Posterior vena cava (tissue), 2 donors: ENCODE results near the gene PLEKHM3. TPM values are rescaled to one million over a fixed set of nuclear protein-coding genes. Genes with fewer than 3 reads are reported as not detected.

Experiments
- DNase-seq: peaks from one replicate; pipeline ENCODE4 v3.0.0-alpha.2; 2020; ENCODE audit warnings: low spot score
- intact Hi-C, 2 donors: fragments of 100-400 bp; cut with DNase I; formaldehyde crosslinking; loops; one replicate each; pipeline versions ENCODE4 v1.14.1 to v1.14.2; 2022 to 2023
- total RNA-seq, 2 donors: library from RNA; stranded (reverse); fragmentation: NEBNext Ultra II Directional; extraction: Animal tissue kit (Norgen Biotek cat#: 25700); gene quantifications; one replicate each; pipeline ENCODE4 v1.2.1, GENCODE V29; 2021
- donor health status: DM: yes; HTN: yes; CAD: no.
- donor health status: DM: yes; HTN: yes; CAD: no.

Gene PLEKHM3
- total RNA-seq, 2 donors from 2014 or later, result 8.9 to 9.8 TPM

DNA sequence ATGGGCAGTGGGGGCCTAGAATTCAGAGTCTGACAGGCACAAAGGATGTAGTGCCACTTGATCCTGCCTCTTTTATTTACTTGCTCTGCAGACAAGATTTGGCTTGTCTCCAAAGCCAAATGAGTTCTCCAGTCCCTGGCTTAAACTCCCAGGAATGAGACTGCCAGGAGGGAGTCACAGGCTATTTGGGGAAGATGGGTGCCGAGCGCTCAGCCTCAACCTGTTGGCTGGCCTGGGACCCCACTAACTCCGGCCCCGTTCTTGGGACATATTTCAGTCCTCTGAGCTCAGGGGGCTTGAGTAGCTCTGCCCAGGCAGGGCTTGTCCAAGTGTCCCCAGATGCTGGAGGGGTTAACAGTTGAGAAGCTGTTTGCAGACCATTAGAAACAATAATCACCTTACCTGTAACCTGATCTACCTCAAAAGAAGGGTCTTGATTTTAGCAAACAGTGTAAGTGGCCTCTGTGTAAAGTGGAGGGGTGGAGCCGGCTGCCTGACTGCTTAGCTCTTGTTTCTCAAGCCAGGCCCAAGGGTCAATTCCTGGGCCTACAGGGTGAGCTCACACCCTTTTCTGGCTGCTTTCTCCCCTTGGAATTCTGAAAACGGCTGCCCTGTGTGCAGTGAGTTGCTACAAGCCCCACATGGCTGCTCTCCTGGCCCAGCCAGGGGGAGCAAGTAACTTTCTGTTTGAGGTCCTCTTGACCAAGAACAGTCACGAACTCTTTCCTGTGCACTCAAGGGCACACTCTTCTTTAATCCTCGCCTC is 228.6 kb downstream of the PLEKHM3 start:
- intact Hi-C loops, result no loop called here
- no peak for DNase-seq

DNA sequence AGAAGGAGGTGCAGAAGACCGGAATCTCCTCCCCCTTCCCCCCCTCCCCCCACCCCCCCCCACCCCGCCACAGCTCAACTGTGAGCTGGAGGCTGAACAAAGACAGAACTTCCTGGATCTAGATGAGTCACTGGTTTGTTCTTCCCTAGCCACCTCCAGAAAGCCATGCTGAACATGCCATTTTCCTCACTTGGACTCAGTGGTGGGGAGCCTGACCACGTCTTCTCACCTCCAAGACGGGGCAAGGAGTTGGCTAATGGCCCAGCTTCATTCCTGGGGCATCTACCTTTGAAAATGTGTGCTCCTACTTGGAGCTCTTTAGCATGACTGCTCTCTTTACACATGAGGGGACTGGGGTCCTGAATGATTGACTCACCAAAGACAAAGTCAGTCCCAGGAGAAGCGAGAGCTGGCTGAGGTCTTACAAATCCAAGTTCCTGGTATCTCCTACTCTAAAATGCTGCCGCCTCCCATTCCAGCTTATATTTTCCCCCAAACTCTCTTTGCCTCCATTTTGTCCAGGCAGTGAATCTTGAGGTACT is 233.0 kb downstream of the PLEKHM3 start:
- intact Hi-C loops, result no loop called here
- DNase-seq, result no peak

DNA sequence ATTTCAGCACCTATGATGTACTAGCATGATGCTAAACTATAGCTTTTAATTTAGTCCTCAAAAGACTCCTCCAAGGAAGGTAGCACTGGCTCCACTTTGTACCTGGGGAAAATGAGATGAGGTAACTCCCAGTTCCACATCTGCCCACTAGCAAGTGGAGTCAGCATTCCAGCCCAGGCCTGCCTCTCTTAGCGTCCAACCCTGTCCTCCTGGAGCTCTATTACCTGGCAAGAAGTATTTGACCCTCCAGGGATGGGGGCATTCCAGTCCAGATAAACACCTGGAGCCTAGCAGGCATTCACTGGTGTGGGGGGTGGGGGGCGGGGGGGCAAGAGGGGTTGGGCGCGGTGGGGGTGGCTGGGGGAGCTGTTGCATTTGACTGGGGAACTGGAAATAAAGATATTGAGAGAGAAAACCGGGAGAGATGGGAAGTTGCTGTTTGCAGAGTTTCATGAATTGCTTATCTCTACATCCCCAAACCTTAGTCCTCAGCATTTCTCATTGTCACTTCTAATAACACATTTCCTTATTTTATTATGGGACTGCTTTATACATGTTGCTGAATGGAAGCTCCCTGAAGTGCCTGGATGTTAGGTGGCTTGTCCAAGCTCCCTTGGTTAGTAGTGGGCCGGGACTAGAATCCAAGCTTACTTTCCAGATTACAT is 233.6 kb downstream of the PLEKHM3 start:
- intact Hi-C loops, result no loop called here
- DNase-seq, result no peak

DNA sequence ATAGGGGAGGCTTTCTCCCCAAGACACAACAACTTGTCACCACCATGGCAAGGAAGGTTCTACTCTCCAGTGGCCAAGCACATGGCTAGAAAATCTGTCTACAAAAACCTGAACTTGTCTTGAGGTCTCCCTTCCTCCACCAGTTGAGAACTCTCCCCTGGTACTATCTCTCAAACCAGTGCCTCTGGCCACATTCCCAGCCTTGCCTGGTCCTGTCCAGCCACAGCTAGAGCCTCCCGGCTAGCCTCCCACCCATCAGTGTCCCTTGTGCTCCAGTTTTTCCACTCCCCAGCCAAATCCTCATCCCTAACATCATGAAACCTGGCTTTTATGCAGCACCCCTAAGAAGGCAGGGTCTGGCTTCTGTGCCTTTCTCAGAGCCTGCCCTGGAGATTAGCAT is 234.4 kb downstream of the PLEKHM3 start:
- DNase-seq, result no peak
- intact Hi-C loops, result no loop called here

DNA sequence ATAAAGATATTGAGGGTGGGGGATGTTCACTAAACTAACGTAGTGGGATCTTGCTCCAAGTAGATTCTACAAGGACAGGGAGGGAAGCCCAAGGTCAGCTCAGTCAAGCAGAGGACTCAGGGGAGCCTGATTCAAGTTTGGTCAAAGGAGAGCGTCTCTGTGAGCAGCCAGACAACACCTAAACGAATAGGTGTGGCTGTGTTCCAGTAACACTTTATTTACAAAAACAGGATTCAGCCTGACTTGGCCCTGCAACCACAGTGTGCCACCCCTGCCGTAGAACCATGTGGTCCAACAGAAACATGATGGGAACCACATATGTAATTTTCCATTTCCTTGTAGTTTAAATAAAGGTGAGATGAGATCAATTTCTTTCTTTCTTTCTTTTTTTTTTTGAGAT is 237.5 kb downstream of the PLEKHM3 start:
- no peak for DNase-seq
- intact Hi-C loops, result no loop called here

DNA sequence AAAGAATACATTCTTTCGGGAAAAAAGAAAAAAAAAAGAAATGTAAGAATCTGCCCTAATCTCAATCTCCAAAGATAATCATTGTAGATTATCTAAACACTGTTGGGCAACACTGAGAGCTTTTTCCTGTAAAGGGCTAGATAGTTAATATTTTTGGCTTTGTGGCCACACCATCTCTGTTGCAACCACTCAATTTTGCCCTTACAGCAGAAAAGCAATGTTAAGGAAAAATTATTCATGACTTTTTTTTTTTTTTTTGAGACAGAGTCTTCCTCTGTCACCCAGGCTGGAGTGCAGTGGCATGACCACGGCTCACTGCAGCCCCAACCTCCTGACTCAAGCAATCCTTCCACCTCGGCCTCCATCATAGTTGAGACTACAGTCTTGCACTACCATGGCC is 238.3 kb downstream of the PLEKHM3 start:
- DNase-seq, result no peak
- intact Hi-C loops, result no loop called here

DNA sequence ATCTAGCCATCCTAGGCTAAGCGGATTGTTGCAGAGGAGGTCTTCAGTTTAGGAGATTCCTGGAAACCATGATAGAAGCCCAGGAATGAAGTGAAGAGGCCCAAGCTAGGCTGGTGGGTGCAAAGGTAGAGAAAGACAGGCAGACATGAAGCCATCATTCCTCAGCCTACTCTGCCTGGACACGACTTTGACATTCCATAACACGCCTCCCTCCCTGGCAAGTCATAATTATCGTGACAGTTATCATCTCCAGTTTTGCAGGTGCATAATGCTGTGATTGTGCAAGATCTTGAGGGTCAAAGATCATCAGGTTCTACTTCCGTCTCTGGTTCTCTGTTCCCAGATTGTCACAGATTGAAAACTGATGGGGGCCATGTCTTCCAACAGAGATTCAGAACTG is 240.4 kb downstream of the PLEKHM3 start:
- DNase-seq, result no peak
- intact Hi-C loops, result no loop called here

DNA sequence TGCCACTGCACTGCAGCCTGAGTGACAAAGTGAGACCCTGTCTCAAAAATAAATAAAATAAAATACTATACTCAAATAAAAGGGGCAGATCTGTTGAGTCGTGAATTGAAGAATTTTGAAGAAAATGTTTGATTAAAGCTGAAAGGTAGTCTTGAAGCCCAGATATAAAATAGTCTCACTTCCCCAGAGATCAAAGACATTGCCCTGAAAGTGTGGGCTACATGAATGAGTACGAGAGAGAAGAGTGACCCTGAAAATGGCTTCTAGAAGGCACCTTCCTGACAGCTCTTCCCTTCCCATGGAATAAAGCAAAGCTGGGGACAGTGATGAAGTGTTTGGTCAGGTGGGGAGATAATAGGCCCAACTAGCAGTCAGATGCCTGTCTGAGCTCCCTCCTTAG is 241.8 kb downstream of the PLEKHM3 start:
- intact Hi-C loops, result no loop called here
- DNase-seq, result no peak

DNA sequence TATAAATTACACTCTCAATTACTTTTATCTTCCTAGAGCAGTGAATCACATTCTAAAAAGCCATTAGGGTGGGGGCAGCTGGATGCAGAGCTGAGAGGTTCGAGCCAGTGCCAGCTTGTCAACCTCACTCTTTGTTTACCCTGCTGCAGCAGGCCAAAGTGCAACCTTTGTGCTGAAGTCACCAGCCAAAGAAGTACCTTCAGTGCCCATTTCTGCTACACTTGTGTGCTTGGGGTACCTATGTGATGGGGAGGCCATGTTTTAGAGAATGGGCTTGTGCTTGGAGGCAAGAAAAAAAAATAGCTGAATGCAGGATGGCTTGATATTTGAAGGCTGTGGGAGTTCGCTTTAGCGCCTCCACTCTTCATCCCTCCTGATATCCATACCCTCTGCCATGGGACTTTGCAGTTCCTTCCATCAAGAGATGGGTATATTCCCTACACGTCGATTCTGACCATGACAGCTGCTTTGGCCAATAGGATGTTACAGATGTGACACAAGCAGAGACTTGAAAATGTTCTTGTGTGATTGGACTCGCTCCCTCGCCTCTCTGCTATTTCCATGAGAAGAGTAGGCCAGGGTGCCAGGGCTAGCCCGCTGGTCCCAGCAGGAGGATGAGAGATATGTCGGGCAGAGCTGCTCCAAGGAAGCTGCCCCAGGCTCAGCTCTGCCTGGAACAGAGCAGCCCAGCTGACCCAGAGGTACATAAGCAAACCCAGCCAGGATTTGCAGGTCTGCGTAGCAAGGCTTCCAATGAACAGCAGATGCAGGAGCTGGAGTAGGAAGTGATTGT is 242.9 kb downstream of the PLEKHM3 start:
- DNase-seq, result no peak
- intact Hi-C loops, result no loop called here

DNA sequence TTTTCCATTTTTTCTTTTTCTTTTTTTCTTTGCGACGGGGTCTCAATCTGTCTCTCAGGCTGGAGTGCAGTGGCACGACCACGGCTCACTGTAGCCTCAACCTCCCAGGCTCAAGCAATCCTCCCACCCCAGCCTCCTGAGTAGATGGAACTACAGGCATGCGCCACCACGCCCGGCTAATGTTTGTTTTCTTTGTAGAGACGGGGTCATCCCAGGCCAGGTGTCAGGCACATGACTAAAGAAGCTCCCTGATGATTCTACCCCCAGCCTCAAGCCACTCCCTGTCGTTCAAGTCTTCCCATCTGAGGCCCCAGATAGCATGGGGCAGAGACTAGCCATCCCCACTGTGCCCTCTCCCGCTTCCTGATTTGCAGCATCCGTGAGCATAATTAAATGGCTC is 245.8 kb downstream of the PLEKHM3 start:
- no peak for DNase-seq
- intact Hi-C loops, result no loop called here

DNA sequence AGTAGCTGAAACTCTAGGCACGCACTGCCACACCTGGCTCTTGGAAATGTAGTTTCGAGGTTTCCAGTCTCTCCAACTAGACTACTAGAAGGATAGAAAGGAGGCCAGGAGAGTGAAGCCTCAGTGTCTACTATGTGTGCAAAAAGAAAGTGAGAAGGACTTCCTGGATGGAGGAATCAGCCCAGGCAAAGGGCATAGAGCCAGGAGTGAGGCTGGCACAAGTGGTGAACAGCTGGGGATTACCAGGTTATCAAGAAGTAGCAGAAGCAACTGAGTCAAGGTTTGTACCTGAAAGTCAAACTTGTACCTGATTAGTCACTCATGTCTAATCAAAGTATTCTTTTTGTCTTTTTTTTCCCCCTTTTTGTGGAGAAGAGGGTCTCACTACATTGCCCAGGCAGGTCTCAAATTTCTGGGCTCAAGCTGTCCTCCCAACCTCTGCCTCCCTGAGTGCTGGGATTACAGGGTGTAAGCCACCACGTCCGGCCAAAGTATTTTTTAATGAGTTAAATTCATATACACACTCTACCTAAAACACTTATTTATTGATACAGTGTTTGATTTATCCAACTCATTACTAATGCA is 246.9 kb downstream of the PLEKHM3 start:
- intact Hi-C loops, result no loop called here
- no peak for DNase-seq

DNA sequence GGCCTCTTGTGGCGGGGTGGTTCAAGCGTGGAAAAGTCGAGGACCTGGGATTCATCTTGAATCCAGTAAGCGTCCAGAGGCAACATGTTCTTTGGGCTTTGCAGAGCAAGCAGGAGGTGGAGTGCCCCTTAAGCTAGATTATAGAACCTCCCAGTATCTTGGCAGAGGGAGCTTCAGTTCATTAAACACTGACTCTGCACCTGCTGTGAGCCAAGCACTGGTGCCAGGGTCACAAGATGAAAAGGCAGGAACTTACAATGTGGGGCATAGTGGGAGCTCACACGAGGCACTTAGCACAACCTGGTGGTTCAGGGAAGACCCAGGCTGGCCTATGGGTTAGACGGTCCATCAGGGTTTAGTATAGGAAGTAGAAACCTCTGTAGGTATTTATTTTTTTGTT is 248.2 kb downstream of the PLEKHM3 start:
- intact Hi-C loops, result no loop called here
- no peak for DNase-seq

DNA sequence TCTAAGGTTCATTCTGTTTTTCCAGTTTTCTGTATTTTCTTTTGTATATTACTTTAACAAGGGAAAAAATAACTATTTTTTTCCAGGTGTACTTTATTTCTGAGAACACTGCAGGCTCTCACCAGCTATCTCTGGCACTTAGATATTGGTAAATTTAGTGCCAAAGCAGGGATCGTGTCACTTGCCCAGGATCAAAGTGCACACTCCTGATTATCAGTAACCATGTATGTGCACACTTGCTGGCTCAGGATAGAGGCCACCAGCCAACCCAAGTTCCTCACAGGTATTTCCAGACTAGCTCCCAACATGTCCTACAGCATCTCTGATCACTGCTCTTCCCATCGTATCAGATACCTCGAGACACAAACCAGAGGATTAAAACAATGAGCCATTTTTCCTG is 249.9 kb downstream of the PLEKHM3 start:
- DNase-seq, result no peak
- intact Hi-C loops, result no loop called here

DNA sequence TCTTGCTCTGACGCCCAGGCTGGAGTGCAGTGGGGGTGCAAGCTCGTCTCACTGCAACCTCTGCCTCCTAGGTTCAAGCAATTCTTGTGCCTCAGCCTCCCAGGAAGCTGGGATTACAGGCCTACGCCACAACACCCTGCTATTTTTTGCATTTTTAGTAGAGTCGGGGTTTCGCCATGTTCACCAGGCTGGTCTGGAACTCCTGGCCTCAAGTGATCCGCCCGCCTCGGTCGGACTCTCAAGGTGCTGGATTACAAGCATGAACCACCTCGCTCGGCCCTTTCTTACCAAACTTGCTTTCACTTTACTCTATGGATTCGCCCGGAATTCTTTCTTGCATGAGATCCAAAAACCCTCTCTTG is 252.5 kb downstream of the PLEKHM3 start:
- intact Hi-C loops, result no loop called here

DNA sequence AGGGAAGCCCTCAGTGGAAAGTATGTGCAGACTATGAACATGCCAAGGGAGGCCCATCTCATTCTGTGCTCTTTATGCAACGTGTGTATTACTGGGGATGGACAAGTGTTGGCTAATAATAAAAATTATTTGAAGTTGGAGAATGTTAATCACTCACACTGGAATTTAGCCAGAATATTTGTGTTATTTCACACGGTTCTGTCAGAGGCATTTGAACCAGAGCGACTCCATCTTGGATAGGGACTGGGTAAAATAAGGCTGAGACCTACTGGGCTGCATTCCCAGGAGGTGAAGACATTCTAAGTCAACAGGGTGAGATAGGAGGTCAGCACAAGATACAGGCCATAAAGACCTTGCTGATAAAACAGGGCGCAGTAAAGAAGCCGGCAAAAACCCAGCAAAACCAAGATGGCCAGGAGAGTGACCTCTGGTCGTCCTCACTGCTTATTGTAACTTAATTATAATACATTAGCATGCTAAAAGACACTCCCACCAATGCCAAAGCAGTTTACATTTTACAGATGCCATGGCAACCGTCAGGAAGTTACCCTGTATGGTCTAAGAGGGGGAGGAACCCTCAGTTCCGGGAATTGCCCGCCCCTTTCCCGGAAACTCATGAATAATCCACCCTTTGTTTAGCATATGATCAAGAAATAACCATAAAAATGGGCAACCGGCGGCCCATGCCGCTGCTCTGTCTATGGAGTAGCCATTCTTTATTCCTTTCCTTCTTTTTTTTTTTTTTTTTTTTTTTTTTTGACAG is 253.1 kb downstream of the PLEKHM3 start:
- intact Hi-C loops, result no loop called here
- DNase-seq, result peak; percentile 91

More for the DNA sequence above, 252.5 kb downstream of the PLEKHM3 start:
- no peak for DNase-seq

DNA sequence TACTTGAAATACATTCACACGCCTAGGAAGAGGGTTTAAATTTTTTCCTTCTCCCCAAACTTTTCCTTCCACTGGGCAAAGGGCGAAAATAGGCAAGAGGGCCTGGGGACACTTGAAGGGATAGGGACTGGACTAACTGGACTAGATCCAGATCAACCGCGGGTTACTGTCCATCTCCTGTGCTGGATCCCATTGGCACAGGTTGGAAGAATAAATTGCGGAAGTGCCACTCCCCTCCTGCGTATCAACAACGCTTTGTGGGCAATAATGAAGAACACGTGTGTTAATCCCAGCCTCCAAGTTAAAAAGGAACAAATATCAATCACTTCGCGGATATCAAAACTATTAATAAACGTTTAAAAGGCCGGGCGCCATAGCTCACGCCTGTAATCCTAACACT is 253.9 kb downstream of the PLEKHM3 start:
- intact Hi-C loops, result no loop called here
- no peak for DNase-seq
